ENCODE results near the gene CNNM3.
"Not testable (repeated sequence)": the region's sequence is repeated elsewhere in the genome, so short reads cannot be mapped to it uniquely, and the experiment has no call there.

CNNM3 gene

DNA sequence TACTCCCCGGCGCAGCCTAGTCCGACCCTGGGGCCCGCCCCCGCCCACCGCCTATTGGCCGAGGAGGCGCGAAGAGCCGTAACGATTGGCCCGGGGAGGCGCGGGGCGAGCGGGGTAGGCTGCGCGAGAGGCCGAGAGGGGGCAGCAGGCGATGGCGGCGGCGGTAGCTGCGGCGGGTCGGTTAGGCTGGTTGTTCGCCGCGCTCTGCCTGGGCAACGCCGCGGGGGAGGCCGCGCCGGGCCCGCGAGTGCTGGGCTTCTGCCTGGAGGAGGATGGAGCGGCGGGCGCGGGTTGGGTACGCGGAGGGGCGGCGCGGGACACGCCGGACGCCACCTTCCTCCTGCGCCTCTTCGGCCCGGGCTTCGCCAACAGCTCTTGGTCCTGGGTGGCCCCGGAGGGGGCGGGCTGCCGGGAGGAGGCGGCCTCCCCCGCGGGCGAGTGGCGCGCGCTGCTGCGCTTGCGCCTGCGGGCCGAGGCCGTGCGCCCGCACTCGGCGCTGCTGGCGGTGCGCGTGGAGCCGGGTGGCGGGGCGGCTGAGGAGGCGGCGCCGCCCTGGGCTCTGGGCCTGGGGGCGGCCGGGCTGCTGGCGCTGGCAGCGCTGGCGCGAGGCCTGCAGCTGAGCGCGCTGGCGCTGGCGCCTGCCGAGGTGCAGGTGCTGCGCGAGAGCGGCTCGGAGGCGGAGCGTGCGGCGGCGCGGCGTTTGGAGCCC, at the start of gene CNNM3:
Gene CNNM3, plus strand, starts transcription at position 142 of the 709 bp plus-strand sequence. Its CDS starts 10 bp downstream, at position 152.
- DNase-seq (ENCODE audit: low read depth in 2 of 2), result peak; percentile 92 to 97

DNA sequence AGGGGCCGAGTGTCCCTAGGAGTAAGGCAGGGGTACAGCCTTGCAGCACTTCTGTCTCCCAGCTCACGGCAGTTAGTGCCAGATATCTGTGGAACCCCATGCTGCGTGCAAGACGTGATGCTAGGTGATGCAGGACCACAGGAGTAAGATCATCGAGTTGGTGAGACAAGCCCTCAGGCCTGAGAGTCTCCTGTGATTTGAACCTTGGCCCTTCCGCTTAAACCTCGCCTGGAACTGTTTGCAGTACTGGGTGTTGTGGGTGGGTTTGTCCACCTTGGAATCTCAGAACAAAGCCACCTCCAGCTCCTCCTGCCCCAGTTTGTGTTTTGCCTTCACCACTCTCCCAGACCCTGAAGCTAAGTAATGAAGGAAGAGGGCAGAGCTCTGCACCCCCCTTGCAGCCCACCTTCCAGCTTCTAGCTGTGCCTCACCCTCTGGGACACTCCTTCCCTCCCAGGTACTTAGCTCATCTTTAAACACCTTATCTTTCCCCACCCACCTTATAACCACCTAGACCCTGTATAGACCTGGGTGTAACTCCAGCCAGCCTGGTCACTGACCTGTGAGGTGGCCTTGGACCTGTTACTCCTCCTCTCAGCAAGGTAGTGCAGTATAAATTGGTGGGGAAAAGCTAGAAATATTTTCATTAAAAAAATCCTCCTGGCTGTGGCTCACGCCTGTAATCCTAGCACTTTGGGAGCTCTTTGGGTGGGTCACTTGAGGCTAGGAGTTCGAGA, 48.8 kb upstream of the CNNM3 start:
- DNase-seq (ENCODE audit: low read depth in 2 of 2), result no peak

DNA sequence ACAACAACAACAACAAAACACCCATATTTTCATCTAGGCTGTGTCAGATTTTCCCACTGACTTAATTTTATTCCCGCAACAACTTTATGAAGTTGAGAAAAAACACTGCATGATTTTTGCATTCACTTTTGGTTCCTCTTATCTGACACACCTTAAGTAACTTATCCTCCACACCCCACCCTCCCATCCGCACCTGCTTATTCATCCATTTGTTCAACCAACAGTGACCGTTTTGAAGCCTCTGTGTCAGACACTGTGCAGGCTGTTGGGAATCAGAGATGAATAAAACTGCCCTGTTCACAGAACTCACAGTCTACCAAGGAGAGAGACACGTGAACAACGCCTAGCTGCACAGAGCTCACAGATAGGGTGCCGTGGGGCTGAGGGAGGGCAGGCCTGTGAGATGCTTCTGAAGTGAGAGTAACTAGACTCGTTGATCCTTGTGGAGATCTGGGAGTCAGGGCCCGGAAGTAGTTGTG, 47.9 kb upstream of the CNNM3 start:
- no peak for DNase-seq (ENCODE audit: low read depth in 2 of 2)

DNA sequence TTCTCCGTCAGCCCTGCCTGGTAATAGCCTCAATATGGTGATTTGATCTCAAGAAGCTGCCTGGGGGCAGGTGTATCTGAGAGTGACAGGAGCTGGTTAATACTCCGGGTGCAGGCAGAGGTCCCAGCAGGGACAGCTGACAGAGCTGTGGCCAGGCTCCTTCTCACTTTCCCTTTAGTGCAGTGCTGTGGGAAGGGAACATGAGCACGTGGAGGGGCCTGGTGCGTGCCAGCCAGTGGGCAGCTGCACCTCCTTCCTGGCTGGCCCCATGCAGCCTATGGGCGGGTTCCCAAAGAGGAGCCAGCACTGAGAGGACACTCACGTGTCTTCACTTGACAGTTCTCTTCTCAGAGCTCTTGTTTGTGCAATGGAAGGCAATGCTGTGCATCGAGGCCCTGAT, 46.3 kb upstream of the CNNM3 start:
- no peak for DNase-seq (ENCODE audit: low read depth in 2 of 2)

DNA sequence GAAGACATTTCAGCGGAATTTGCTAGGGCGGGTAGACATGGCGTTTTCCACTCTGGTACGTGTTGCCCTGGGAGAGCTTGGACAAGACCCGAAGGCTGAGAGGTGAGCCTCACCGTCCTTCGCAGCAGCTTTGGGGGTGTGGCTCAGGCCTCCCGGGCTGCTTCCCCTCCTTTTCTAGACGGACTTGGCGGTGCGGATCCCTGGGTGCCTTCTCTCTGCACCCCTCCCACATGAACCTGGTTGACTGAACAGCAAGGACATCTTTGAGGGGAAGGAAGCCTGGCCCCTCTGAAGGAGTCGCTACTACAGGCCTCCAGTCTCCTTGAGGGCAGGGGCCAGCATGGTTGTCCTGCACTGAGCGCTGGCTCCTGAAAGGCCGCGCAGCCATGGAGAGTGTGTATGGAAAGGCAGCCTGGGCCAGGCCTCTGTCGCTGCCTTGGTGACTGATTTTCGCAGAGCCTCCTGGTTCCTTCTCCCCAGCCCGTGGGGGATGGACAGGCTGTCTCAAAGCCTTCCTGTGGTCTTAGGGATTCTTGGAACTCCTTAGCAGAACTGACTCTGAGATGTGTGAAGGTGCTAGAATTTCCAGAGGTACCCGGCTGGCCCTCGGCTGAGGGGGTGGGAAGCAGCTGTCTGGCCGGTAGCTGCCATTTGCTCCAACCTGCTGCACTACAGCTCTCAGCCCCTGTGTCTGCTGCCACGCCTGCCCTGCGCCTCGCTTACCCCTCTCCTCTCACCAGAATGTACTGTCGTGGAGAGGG, 45.4 kb upstream of the CNNM3 start:
- no peak for DNase-seq (ENCODE audit: low read depth in 2 of 2)

DNA sequence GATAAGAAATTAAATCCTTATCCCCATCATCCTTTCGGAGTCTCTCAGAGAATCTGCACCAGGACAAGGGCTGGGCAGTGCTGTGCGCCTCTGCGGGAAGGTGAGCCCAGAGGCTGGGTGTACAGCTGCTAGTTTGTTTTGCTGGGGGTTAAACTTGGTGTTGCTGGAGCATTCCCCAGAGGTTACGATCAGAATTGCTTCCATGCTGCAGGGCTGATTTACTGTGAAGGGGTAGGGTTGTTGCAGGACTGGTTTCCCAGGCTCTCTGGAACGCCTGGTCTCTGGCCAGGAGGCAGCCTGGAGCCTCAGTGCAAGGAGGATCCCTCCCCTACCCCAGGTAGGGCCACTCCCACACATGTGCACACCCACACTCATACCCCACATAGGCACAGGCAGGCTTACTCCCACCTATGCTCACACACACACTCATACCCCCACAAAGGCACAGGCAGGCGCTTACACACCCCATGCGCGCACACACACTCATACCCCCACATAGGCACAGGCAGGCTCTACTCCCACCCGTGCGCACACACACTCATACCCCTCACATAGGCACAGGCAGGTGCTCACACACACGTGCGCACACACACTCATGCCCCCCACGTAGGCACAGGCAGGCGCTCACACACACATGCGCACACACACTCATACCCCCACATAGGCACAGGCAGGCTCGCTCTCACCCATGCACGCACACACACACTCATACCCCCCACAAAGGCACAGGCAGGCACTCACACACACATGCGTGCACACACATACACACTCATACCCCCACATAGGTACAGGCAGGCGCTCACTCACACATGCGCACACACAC, 44.1 kb upstream of the CNNM3 start:
- no peak for DNase-seq (ENCODE audit: low read depth in 2 of 2)

DNA sequence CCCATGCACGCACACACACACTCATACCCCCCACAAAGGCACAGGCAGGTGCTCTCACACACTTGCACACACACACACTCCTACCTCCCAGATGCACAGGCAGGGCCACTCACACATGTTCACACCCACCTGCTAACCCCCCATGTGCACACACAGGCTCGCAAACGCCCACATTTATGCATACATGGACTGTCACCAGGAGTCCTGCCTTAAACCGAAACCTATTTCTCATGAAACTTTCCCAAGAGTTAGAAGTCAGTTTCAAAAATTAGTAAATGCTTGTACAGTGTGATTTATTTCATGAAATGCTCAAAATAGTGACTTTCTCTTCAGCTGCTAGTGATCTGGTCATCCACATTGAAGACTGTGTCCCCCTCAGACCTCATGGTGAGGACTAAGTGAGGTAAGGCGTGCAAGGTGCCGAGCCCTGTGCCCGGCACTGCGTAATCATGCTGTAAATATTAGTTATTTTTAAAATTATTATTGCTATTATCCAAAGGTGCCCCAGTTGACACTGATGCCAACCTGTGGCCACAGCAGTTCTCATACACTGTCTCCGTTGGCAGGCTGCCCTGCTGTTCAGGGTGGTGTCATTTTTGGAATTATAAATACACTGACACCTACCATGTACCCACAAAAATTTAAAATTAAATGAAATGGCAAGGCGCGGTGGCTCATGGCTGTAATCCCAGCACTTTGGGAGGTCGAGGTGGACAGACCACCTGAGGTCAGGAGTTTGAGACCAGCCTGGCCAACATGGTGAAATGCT, 43.0 kb upstream of the CNNM3 start:
- no peak for DNase-seq (ENCODE audit: low read depth in 2 of 2)

DNA sequence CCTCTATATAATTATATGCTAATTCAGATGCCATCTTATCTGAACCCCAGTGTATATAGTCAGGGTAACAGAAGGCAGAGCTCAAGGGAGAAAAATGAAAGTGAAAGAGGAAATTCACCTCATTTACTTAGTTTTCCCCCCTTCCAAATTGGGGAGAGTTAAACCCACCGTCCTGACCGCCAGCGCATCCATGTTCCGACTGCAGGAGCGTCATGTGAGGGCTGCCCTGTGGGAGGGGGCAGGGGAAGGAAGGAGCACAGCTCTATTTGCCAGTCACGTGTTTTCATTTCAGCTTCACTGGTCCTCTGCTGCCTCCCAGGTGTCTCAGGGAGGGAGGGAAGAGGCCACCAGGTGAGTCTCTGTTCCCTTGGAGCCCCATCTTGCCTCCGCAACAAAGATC, 42.1 kb upstream of the CNNM3 start:
- DNase-seq (ENCODE audit: low read depth in 2 of 2), result peak in 1 of 2 experiments; percentile 19

DNA sequence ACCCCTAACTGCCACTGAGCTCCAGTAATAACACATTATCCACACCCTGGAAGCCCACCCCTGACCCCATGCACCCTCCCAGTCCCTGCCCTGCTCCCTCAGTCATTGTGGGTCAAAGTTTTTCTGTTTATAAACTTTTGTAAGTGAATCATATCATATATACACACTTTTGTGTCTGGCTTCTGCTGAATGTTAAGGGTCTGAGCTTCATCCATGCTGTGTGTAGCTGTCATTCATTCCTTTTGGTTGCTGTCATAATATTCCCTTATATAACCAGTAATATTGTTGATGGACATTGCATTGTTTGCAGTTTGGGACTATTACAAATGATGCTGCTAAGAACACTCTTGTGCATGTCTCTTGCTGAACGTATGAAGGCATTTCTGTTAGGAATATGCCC, 40.9 kb upstream of the CNNM3 start:
- DNase-seq (ENCODE audit: low read depth in 2 of 2), result no peak

DNA sequence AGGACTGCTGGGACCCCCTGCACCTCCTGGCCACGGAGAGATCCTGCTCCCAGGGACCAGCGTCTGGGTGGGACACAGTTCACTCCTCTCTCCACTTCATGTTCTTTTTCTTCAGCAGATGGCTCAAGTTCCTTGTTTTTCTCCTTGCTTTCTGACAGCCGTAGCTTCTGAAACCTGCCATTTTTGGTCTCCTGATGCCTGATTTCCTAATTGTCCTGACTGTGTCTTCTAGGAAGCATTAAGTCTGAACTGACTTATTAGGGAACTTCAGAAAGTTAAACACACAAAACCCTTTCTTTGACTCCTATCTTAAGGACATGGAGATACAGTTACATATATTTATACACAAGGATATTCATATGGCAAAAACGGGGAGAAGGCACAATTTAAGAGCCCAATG, 32.7 kb upstream of the CNNM3 start:
- no peak for DNase-seq (ENCODE audit: low read depth in 2 of 2)

DNA sequence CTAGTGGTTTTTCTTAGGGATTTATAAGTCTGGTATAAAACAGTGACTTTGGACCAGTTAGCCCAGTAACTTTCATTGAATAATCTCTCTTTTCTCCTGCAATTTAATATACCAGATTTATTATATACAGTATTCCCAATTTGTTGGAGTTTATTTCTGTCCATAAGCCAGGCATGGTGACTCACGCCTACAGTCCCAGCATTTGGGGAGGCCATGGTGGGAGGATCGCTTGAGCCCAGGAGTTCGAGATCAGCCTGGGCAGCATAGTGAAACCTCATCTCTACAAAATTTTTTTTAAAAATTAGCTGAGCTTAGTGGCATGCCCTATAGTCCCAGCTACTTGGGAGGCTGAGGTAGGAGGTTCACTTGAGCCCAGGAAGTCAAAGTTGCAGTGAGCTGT, 28.7 kb upstream of the CNNM3 start:
- no peak for DNase-seq (ENCODE audit: low read depth in 2 of 2)

DNA sequence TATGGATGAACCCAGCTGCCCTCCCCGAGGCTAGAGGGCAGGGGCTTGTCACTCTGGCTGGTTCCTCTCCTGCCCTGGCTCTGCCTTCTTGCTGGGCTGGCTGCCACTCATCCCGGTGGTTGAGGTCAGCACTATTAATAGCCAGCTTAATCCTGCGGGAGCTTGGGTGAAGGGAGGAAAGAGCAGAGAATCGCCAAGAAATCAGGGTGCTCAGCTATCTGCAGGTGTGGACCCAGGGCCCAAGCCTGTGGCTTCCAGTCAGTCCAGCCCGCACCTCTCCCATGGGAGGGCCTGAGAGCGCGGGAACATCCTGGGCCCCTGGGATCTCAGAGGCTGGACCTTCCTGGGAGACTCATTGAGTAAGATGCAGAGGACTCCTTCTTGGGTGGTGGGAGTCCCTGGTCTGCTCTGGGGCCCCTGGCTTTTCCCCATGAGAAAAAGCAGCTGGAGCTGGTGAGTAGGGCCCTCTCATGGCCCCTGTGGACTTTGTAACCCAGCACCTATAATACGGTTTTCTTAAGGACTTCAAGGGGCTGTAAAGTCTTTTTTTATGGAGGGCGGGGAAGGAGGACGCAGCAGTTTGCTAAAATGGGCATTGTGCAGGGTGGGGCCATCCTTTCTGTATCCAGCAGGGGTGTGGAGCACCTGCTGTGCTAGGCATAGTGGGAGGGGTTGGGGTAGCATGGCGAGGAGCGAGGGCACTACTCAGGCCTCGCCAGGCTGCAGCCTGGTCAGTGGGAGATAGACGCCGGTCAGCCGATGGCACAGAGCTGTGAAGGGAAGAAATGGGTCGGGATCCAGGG, 27.4 kb upstream of the CNNM3 start:
- DNase-seq (ENCODE audit: low read depth in 2 of 2), result no peak

DNA sequence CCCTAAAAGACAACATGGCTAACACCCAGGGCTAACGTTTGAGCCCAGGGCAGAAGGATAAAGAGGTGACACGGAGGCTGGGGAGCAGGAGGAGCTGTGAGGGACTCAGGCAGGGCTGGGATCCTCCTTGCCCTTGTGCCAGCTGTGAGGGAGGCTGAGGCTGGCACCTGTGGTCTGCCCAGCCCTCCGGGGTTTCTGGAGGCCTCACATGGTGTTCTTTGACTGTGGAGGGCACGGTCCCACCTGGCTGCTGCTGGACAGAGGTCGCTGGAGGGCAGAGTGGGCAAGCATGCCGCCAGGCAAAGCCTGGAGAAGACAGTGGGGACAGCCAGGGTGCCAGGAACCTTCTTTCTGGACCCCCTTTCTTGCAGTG, 26.8 kb upstream of the CNNM3 start:
- no peak for DNase-seq (ENCODE audit: low read depth in 2 of 2)

DNA sequence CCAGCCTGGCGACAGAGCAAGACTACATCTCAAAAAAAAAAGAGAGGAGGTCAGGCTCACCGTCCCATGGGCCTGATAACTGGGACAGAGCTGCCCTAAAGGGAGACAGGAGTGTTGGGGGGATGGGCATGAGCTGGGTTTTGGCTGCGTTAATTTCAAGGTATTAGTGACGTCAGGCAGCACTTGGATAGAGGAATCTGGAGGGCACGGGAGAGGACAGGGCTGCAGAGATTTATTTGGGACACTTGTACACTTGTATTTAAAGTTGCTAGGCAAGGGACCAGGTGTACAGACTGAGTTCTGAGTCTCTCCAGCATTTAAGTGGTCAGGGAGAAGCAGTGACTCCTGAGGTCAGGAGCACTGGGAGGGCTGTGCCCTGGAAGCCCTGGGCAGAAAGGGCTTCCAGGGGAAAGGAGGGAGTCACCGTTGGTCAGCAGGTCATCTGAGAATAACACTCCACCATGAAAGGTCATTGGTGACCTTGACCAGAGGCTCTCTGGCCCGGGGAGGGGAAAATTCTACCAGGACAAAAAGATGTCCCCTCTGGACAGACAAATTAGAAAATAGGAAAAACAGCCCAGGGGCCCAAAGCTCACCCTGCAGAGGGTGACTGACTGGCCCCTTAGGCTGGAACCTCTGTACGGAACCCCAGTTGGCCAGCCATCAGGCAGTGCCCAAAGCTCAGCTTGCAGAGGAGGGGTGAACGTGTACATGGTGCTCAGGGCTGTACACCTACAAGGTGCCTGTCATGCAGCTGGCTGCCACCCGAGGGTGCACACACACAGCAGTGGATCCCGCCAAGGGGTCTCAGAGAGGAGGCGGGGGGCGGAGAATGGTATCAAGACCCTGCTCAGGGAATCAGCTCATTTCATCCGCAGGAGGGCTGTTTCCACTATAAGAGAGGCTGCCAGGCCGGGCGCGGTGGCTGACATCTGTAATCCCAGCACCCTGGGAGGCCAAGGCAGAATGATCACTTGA, 23.0 kb upstream of the CNNM3 start:
- no peak for DNase-seq (ENCODE audit: low read depth in 2 of 2)

DNA sequence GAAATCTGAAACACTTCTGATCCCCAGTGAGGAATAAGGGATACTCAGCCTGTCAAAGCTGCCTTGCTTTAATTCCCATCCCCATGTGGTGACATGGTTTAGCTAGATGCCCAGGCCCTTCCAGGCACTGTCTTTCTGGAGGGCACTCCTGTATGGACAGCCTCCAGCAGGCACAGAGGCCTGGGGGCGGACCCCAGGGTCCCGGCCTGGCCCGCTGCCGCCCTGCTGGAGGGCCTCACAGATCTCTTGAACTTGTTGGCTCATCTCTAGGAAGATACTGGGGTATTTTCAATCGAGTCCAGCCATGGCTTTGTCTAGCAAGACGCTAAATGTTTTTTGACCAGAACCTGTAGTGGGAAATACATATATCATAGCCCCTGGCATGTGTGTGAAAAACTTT, 21.0 kb upstream of the CNNM3 start:
- DNase-seq (ENCODE audit: low read depth in 2 of 2), result no peak

DNA sequence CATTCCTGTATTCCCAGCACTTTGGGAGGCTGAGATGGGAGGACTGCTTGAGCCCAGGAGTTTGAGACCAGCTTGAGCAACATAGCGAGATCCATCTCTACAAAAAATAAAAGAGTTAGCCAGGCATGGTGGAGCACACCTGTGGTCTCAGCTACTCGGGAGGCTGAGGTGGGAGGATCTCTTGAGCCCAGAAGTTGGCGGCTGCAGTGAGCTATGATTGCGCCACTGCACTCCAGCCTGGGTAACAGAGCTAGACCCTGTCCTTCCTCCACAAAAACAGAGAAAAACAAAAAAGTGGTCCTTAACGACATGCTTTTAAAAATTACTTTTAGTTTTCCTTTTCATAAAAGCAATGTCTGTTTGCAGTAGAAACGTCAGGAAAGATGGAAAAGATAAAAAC, 19.6 kb upstream of the CNNM3 start:
- DNase-seq (ENCODE audit: low read depth in 2 of 2), result not testable (repeated sequence)

DNA sequence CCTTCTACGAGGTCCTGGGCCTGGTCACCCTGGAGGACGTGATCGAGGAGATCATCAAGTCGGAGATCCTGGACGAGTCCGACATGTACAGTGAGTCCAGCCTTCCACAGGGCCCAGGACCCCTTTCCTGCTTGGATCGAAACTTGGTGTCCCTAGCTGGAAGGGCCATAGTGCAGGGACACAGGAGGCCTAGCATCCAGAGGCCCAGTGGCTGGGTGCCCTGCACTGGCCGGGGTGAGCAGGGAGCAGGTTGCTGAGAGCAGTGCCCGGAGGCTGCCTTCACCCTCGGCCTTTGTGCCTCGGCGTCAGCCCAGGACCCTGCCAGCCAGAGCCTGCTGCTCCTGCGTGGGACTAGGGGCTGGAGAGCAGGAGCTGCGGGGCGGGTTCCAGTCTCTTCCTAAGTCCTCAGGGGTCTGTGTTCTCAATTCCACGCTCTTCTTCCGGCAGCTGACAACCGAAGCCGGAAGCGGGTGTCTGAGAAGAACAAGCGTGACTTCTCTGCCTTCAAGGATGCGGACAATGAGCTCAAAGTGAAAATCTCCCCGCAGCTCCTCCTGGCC, 18.9 kb upstream of the CNNM3 start:
- DNase-seq (ENCODE audit: low read depth in 2 of 2), result no peak
